Activated T-helper 17 cell treated with anti-CD3 and anti-CD28 coated beads, Interleukin-2, amount 50 U/mL, for 72 hours (primary cell): ENCODE measurements around the gene PHF11. TPM values are rescaled to one million over a fixed set of nuclear protein-coding genes. Genes with fewer than 3 reads are reported as not detected.
A peak's percentile ranks its signal among the peaks of the same experiment; 100 is the strongest.

Experiments used
- ATAC-seq: fragments of 150-1000 bp; cut with Tn5 transposase; replicated peaks from 2 replicates; pipeline ENCODE4 v1.10.0; 2021; ENCODE audit warnings: mild to moderate bottlenecking, moderate library complexity
- H3K27ac Mint-ChIP-seq: one replicate; pipeline ENCODE4 v1.8.0; 2022; ENCODE audit warnings: mixed read lengths
- H3K27me3 Mint-ChIP-seq: one replicate; pipeline ENCODE4 v1.8.0; 2022; ENCODE audit warnings: mixed read lengths
- H3K36me3 Mint-ChIP-seq: one replicate; pipeline ENCODE4 v1.8.0; 2022; ENCODE audit warnings: low read depth, mild to moderate bottlenecking, mixed read lengths
- H3K4me1 Mint-ChIP-seq: one replicate; pipeline ENCODE4 v1.8.0; 2022; ENCODE audit warnings: mixed read lengths
- H3K4me3 Mint-ChIP-seq: one replicate; pipeline ENCODE4 v1.8.0; 2022; ENCODE audit warnings: mild to moderate bottlenecking, mixed read lengths
- H3K9me3 Mint-ChIP-seq: one replicate; pipeline ENCODE4 v1.8.0; 2022; ENCODE audit warnings: mixed read lengths
- total RNA-seq, 2 donors: library from RNA; stranded (reverse); gene quantifications; one replicate each; pipeline ENCODE4 v1.2.3, GENCODE V29; 2022

The PHF11 gene
- total RNA-seq, 2 donors from 2014 or later: 64.5 to 94.8 TPM

GRCh38 chr13:49521224-49521623 lies 25.5 kb downstream of the PHF11 start:
- no peak for ATAC-seq
- Mint-ChIP-seq H3K27me3 (no peaks in the 10 kb centered on the region), H3K9me3 (no peaks in the 10 kb centered on the region), H3K4me1 (no peaks in the 10 kb centered on the region), H3K27ac (no peak overlapping the region), H3K4me3 (no peak overlapping the region), H3K36me3 (peaks cover 91% of the 10 kb centered on the region)

- H3K36me3 Mint-ChIP-seq: peaks cover 94% of the 10 kb centered on the region
- H3K27ac Mint-ChIP-seq: peak overlapping the region; percentile 54
- no peaks in the 10 kb centered on the region for H3K9me3 Mint-ChIP-seq
- no peaks in the 10 kb centered on the region for H3K4me1 Mint-ChIP-seq
- ATAC-seq: peak; percentile 29
- no peaks in the 10 kb centered on the region for H3K27me3 Mint-ChIP-seq
- no peak overlapping the region for H3K4me3 Mint-ChIP-seq
These were observed 29.2 kb downstream of the PHF11 start for GRCh38 chr13:49524740-49525501.

GRCh38 chr13:49527123-49527522 lies 31.4 kb downstream of the PHF11 start:
- Mint-ChIP-seq H3K4me1 (no peaks in the 10 kb centered on the region), H3K36me3 (peaks cover 91% of the 10 kb centered on the region), H3K4me3 (no peak overlapping the region), H3K27ac (peak overlapping the region; percentile 59), H3K27me3 (no peaks in the 10 kb centered on the region), H3K9me3 (no peaks in the 10 kb centered on the region)
- no peak for ATAC-seq

- peak overlapping the region; percentile 56 for H3K27ac Mint-ChIP-seq
These were observed 32.4 kb downstream of the PHF11 start for GRCh38 chr13:49528161-49528560.

DNA sequence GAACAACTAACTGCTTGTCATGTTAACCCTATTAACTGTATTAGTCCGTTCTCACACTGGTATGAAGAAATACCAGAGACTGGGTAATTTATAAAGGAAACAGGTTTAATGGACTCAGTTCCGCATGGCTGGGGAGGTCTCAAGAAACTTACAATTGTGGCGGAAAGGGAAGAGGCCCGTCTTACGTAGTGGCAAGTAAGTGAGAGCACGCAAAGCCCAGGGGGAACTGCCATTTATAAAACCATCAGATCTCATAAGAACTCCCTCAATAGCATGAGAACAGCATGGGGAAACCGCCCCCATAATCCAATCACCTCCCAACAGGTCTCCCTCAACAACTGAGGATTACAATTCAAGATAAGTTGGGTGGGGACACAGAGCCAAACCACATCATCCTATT lies 34.7 kb downstream of the PHF11 start:
- no peaks in the 10 kb centered on the region for H3K27me3 Mint-ChIP-seq
- H3K9me3 Mint-ChIP-seq: no peaks in the 10 kb centered on the region
- peak overlapping the region; percentile 50 for H3K27ac Mint-ChIP-seq
- peaks cover 70% of the 10 kb centered on the region for H3K36me3 Mint-ChIP-seq
- ATAC-seq: no peak
- no peak overlapping the region for H3K4me3 Mint-ChIP-seq
- no peaks in the 10 kb centered on the region for H3K4me1 Mint-ChIP-seq

More at GRCh38 chr13:49528161-49528560, 32.4 kb downstream of the PHF11 start:
- no peak overlapping the region for H3K4me3 Mint-ChIP-seq
- ATAC-seq: no peak
- H3K27me3 Mint-ChIP-seq: no peaks in the 10 kb centered on the region
- no peaks in the 10 kb centered on the region for H3K9me3 Mint-ChIP-seq
- H3K36me3 Mint-ChIP-seq: peaks cover 82% of the 10 kb centered on the region
- no peaks in the 10 kb centered on the region for H3K4me1 Mint-ChIP-seq

DNA sequence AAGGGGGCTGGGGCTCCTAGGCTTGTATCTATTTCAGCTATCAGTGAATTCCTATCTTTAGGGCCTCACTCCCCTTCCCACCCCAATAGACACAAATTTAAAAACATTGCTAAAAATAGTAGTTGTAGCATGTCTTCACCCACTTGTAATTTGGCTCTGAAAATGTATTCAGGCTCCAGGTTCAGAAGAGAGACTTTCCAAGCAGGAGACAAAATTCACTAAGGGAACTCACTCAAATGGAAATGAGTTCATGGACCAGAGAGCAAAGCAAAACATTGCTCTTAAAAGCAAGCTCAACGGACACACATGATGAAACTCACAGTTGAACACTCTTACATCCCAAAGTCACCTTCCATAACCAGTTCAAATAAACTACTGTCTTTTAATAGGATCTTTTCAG lies 36.8 kb downstream of the PHF11 start:
- no peaks in the 10 kb centered on the region for H3K27me3 Mint-ChIP-seq

DNA sequence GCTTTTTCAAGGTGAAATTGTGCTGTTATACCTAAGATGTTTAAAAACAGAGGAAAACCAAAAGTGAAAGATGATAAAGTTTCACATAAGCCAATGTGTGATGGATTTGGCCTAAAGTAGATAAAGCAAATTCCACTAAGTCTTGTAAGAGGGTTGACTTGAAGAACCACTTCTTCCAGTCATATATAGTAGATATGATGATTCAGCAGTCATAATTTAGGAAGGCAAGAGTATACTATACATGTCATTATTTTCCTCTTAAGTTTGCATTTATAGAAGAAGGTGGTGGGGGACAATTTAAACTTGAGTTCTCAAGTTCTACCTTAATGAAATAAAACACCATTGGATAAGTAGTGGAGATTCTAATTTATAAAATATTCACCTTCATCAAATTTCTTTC lies 37.3 kb downstream of the PHF11 start:
- no peaks in the 10 kb centered on the region for H3K9me3 Mint-ChIP-seq
- peaks cover 61% of the 10 kb centered on the region for H3K36me3 Mint-ChIP-seq
- peak overlapping the region; percentile 46 for H3K27ac Mint-ChIP-seq
- no peak for ATAC-seq
- no peaks in the 10 kb centered on the region for H3K27me3 Mint-ChIP-seq
- H3K4me1 Mint-ChIP-seq: no peaks in the 10 kb centered on the region
- H3K4me3 Mint-ChIP-seq: no peak overlapping the region

More for the DNA sequence above, 36.8 kb downstream of the PHF11 start:
- no peak overlapping the region for H3K4me3 Mint-ChIP-seq
- H3K36me3 Mint-ChIP-seq: peaks cover 61% of the 10 kb centered on the region
- no peaks in the 10 kb centered on the region for H3K9me3 Mint-ChIP-seq
- no peak for ATAC-seq
- peak overlapping the region; percentile 46 for H3K27ac Mint-ChIP-seq
- no peaks in the 10 kb centered on the region for H3K4me1 Mint-ChIP-seq

DNA sequence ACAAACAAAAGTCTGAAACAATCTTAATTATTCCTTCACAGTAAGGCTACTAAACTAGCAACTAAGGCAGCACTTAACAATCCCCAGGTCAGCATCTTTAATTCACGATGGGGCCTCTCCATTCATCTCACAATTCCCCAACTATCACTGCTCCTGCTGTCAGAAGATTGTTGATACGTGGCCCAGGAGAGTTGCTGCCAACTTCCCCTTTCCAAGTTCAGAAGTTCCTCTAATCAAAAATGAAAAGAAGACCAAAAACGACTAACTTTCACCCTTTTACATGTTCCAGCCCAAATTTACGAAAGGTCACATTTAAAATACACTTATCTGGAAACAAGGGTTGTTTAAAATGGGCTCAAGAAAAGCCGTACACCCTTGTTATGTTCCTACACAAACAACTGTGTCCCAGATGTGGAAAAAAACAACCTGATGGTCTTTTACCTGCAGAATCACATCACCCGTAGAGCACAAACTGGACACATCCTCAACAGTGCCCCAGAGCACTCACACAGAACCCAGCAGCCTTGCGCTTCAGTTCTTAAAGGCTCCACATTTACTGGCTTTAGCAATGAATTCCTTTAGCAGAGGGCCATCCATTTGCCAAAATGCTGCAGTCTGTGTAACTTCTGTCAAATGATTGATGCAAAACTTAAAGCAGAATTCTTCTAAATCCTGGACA lies 38.0 kb downstream of the PHF11 start:
- peaks cover 56% of the 10 kb centered on the region for H3K36me3 Mint-ChIP-seq

DNA sequence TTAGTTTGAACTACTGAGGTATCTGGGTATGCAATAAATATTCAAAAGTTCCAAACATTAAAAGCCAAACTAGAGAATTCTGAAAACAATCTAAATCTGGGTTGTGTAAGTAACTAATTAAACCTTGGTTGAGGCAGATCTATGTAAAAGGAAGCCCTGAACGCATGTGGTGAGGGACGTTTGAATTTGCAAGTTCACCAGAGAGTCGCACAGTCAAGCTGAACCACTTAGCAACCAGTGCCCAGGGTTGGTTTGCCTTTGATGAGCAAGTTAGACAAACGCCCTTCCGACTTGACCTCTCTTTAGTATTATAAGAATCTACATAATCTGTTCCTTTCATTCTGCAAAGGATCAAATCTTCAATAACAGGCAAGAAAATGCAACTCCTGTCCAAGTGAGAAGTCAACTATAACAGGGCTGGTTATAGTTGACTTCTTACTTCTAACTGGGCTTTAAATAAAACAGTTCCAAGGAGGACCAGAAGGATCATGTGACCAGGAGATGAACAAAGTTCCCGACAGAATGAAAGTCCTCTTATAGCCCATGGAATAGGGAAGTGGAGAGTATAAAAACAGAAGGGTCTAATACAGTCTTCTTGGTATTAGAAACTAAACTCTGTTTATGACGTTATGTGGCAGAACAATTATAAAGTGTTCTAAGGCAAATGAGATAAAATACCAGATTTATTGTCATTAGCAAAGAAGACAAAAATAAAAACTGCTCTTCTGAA lies 40.6 kb downstream of the PHF11 start:
- Mint-ChIP-seq H3K4me3 (no peak overlapping the region), H3K27ac (no peak overlapping the region), H3K27me3 (no peaks in the 10 kb centered on the region), H3K36me3 (peaks cover 54% of the 10 kb centered on the region), H3K9me3 (no peaks in the 10 kb centered on the region), H3K4me1 (peaks cover 14% of the 10 kb centered on the region)
- no peak for ATAC-seq

More for the DNA sequence above, 38.0 kb downstream of the PHF11 start:
- no peaks in the 10 kb centered on the region for H3K27me3 Mint-ChIP-seq
- no peak for ATAC-seq
- no peaks in the 10 kb centered on the region for H3K9me3 Mint-ChIP-seq
- H3K27ac Mint-ChIP-seq: peak overlapping the region; percentile 62
- H3K4me1 Mint-ChIP-seq: no peaks in the 10 kb centered on the region
- no peak overlapping the region for H3K4me3 Mint-ChIP-seq

DNA sequence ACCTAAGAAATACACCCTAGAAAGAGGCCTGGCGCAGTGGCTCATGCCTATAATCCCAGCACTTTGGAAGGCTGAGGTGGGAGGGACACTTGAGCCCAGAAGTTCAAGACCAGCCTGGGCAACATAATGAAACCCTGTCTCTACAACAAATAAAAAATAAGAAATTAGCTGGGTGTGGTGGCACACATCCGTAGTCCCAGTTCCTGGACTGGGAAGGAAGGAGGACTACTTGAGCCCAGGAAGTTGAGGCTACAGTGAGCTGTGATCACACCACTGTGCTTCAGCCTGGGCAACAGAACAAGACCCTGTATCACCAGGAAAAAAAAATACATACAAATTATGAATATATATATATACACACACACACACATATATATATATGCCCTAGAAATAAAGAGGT lies 42.7 kb downstream of the PHF11 start:
- Mint-ChIP-seq H3K9me3 (no peaks in the 10 kb centered on the region), H3K4me3 (no peak overlapping the region), H3K27ac (no peak overlapping the region), H3K27me3 (no peaks in the 10 kb centered on the region), H3K36me3 (peaks cover 65% of the 10 kb centered on the region), H3K4me1 (peaks cover 14% of the 10 kb centered on the region)
- no peak for ATAC-seq

DNA sequence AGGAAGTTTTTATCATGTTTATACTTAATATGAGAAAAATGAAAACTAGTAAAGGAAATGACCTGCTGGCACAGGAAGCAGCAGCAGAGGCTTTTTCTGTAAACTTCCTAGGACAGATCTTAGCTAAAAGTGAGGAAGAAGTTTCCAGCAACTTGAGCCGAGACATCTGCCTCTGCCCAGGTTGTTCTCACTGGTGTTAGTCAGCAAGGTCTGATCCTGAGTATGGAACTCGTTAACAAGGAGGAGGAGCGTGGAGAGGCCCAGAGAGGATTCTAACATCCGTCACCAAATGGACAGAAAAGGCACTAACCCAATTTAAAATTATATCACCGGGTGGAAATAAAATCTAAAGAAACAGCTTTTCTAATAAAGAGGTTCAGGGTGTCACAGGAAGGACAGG lies 43.6 kb downstream of the PHF11 start:
- Mint-ChIP-seq H3K4me1 (peaks cover 14% of the 10 kb centered on the region), H3K4me3 (peak overlapping the region; percentile 68), H3K27ac (peak overlapping the region; percentile 83), H3K27me3 (no peaks in the 10 kb centered on the region), H3K36me3 (peaks cover 65% of the 10 kb centered on the region), H3K9me3 (no peaks in the 10 kb centered on the region)
- ATAC-seq: no peak

DNA sequence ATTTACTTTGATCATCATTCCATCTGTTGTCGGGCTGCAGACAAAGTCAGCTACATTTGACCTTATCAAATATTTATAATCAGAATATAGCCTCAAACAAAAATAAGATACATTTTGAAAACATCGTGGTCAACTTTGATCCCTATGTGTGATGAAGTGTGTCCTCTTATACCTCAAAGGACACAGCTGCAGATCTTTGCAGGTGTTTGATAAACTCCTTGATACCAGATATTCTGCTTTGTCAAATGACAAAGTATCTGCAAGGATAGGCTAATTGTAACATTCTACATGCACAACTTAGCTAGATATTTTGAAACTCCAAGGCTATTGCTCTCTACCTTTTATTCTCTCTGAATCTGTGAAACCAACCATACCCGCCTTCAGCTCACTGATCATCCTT lies 44.0 kb downstream of the PHF11 start:
- Mint-ChIP-seq H3K36me3 (peaks cover 69% of the 10 kb centered on the region), H3K4me3 (peak overlapping the region; percentile 68), H3K27me3 (no peaks in the 10 kb centered on the region), H3K4me1 (peaks cover 14% of the 10 kb centered on the region), H3K27ac (peak overlapping the region; percentile 87), H3K9me3 (no peaks in the 10 kb centered on the region)
- no peak for ATAC-seq

DNA sequence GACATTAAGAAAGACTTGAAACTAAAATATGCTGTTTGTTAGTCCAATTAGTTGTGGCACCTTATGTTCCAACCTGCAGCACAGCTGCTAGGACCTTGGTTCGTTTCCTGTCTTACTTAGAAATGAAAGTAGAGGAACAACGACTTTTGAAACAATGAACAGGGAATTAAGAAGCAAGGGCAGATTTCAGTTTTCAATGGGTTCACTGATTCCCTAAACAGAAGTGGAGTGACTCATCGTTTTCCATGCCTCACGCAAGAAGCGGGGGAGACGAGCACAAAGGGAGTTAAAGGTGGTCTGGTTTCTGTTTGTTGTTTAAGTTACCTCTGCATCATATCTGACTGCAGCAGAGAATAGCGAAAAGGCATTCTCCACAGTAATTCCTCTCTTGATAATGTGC lies 44.8 kb downstream of the PHF11 start:
- Mint-ChIP-seq H3K9me3 (no peaks in the 10 kb centered on the region), H3K4me1 (peaks cover 14% of the 10 kb centered on the region), H3K27ac (peak overlapping the region; percentile 87), H3K4me3 (peak overlapping the region; percentile 68), H3K27me3 (no peaks in the 10 kb centered on the region), H3K36me3 (peaks cover 77% of the 10 kb centered on the region)
- peak; percentile 40 for ATAC-seq

DNA sequence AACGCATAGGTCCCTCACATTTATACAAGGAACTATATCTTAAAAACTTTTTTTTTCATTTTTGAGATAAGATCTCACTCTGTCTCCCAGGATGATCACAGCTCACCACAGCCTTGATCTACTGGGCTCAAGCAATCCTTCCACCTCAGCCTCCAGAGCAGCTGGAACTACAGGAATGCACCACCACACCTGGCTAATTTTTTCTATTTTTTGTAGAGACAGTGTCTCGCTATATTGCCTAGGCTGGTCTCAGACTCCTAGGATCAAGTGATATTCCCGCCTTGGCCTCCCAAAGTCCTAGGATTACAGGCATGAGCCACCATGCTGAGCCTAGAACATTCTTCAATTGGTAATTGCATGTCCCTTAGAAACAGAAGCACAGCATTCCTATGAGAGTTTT lies 47.9 kb downstream of the PHF11 start:
- no peak overlapping the region for H3K27ac Mint-ChIP-seq

More for the DNA sequence above, 47.9 kb downstream of the PHF11 start:
- Mint-ChIP-seq H3K4me3 (no peak overlapping the region), H3K36me3 (peaks cover 86% of the 10 kb centered on the region), H3K9me3 (no peaks in the 10 kb centered on the region), H3K27me3 (no peaks in the 10 kb centered on the region), H3K4me1 (peaks cover 14% of the 10 kb centered on the region)
- ATAC-seq: no peak
